HG02588 (cell line): ENCODE measurements around the gene BABAM2.

ENCODE experiments used
- ATAC-seq: cut with Tn5 transposase; IDR thresholded peaks from one replicate; pipeline ENCODE4 v1.9.1; 2021; ENCODE audit warnings: mild to moderate bottlenecking, moderate library complexity; ENCODE audit not compliant: unreplicated experiment

The BABAM2 gene

GRCh38 chr2:28296904-28297303 is 406.4 kb downstream of the BABAM2 start:
- no peak for ATAC-seq

DNA sequence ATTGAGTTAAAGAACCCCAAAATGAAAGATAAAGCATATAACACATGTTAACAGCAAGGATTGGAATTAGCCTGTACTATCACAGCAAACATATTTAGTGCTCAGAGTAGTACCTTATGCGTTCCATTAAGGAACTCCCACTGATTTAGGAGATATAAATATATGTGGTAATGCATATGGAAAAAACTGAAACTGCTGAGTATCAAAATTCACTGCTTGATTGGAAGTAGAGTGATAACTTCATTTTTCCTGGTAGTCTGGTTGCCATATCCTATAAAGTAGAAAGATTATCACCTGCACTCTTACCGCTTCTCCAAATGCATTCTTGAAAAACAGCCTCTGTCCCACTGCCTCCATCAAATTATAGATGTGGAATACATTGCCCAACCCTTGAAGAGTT is 407.0 kb downstream of the BABAM2 start:
- ATAC-seq, result no peak

DNA sequence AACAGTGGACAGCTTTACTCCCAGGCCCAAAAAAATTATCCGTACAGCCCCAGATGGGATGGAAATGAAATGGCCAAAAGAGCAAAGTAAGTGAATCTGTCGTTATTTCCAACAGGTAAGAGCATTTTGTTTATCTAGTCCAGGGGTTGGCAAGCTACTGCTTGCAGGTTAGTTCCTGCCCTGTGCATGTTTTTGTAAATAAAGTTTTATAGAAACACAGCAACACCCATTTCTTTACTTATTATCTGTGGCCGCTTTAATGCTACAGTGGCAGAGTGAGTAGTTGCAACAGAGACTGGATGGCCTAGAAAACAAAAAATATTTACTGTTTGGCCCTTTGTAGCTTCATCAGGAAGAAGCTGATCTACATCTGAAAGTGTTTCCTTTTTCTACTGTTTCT is 407.9 kb downstream of the BABAM2 start:
- no peak for ATAC-seq

DNA sequence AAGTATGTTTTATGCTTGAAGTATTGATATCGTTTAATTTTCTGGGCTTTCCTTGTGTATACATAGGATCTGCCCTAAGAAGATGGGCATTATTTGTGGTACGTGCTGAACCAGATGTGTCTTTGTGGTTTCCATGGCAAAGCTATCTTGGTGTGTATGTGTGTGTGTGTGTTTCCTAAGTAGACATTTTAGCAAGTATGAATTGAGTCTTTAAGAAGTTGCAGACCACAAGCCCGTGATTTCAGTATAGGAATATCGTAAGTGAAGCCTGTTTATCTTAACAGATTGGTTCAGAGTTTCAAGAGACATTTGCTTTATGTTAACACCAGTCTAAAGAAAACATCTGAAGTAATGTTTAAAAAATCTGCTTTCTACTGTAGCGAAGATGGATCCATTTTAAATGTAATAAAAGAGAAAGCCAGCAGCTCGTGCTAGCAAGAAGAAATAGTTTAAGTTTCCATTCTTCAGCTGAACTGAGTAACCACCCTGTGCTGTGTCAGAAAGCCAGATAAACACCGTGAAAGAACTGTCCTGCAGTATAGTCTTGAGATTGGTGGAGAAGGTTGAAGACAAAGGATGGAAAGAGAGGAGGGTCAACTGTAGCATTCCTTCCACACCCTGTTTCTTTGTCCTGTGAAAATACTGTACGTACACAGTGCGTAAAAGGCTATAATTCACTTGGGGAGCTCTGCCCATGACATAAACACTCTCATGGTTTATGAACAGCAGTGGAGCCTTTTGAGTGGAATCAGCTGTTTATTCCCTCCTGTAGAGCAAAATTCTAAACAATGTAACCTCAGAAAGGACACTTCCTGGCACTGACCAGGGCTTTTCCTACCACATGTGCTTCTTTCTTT is 410.2 kb downstream of the BABAM2 start:
- no peak for ATAC-seq

GRCh38 chr2:28305202-28305601 is 414.7 kb downstream of the BABAM2 start:
- ATAC-seq, result no peak

- no peak for ATAC-seq
Measured at GRCh38 chr2:28310107-28310506, 419.6 kb downstream of the BABAM2 start.

DNA sequence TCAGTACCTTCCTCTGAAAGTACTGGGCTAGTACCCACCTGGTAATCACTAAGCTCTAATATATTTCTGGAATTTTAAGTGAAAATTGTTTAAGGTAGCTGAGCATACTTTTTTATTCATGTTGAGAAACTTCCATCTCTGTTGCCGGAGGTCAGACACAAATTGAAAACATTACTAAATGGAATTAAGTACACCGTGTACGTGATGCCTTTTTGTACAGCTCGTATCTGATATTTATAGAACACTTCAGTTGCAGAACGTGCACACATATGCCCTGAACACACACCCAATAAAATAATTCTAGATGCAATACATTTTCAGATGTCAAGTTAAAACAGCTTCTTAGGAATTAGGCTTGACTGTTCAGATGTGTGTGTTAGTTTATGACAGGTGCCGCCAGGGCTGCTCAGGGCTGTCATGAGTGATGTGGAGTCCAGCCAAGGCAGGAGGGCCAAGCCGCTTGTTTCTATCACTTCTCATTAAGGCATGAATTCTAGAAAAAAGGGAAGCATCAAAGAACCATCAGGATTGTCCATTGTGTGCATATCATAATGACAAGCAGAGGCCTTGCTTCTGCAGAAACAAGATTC is 421.2 kb downstream of the BABAM2 start:
- ATAC-seq, result no peak

GRCh38 chr2:28312307-28313219 is 422.0 kb downstream of the BABAM2 start:
- ATAC-seq, result no peak

GRCh38 chr2:28313220-28313784 is 422.8 kb downstream of the BABAM2 start:
- no peak for ATAC-seq

GRCh38 chr2:28314968-28315367 is 424.4 kb downstream of the BABAM2 start:
- no peak for ATAC-seq

GRCh38 chr2:28316546-28317335 is 426.2 kb downstream of the BABAM2 start:
- ATAC-seq, result no peak

- no peak for ATAC-seq
Measured at GRCh38 chr2:28317390-28317789, 426.9 kb downstream of the BABAM2 start.

DNA sequence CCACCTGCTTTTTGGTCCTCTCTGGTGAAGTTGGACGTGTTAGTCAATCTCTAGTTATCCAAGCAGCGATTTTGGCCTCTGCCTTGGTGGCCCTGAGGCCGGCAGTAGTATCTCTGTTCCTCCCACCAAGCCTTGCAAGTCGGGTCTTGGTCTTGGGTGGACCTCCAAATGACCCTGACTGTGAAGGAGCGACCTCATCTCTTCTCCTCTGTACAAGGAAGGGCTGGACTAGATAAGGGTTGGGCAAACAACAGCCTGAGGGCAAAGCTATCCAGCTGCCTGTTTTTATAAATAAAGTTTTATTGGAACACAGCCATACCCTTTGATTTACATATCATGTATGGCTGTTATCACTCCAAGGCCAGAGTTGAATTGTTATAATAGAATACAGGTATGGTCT is 427.5 kb downstream of the BABAM2 start:
- ATAC-seq, result no peak

DNA sequence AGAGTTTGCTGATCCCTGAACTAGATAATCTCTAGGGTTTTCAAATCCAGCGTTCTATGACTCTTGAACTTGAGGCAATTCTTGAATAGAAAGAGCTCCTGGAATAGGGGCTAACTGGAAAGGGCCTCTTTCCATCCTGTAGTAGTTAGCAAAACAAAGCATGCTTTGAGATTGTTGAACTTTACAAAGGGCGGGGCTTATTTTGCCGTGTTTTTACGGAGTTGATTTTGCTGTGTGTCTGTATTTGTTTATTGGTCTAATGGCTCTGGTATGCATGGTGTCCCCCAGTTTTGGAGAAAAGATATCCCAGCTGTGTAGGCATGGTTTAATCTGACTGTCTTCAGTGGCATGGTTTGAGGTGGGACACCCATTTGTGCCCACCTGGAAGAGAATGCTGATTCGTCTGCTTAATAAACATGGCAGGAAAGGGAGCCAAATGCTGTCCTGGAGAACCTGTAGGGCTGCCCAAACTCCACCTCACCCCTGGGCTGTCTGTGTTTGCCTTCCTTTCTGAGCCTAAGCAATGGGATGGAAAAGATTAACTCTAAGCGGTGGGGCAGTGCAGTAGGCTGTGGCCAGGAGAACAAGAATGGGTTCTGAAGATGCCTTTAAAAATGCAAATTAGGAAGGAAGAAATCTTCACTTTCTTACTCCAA is 428.1 kb downstream of the BABAM2 start:
- ATAC-seq, result no peak

DNA sequence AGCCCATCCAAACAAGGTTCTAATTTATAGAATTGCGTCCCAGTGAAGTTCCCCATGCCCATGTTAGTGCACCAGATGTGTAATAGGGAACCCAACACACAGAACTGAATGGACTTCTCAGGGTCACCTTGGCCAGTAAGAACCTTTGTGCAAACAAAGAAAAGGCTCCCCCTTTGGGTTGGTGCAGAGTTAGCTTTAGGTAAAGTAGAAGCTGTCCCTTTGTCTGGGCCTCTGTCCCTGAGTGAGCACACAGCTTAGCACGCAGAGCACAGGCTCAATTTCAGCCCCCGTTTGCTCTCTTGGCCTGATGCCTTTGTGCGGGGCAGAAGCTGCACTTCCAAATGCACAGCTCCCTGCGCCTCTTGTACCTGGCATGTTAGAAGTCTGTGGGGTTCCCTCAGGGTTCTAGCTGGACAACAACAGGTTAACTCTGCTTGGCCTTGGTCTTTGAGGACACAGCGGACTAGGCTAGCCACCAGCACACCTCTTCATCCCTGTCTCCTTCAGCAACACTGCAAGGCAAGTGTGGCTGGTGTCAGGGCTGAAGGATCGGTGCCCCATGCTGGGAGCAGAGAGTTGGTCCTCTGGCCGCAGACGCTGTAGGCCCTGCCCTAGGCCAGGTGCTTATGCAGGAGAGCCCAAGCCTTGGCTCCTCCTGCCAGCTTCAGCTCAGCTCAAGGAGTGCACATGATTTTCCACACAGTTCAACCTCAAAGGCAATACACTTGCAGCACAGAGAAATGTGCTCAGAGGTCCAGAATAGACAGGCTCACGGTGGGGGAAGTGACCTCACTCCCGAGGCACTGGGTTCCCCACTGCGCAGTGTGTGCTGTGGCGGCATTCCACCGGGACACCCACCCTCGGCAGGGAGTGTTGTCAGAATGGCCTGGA is 428.8 kb downstream of the BABAM2 start:
- ATAC-seq, result no peak

- ATAC-seq, result no peak
Measured at GRCh38 chr2:28320009-28320365, 429.5 kb downstream of the BABAM2 start.

DNA sequence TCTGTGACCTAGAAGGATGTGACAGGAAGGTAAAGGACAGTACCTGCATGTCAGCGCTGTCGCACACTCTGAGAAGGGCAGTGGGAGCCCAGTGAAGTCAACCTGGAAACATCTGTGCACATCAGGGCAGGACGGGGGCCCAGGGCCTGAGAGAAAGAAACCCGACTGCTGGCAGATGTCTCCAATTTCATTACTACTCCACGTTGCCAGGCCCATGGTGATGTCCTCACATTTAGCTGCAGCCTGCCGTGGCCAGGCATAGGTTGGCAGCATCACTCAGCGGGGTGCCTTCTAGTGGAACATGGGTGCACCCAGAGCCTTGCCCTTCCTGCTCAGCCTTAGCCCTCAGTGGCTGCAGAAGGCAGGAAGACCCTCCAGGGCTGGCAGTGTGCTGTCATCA is 429.8 kb downstream of the BABAM2 start:
- ATAC-seq, result no peak

GRCh38 chr2:28321426-28321825 is 430.9 kb downstream of the BABAM2 start:
- ATAC-seq, result no peak

DNA sequence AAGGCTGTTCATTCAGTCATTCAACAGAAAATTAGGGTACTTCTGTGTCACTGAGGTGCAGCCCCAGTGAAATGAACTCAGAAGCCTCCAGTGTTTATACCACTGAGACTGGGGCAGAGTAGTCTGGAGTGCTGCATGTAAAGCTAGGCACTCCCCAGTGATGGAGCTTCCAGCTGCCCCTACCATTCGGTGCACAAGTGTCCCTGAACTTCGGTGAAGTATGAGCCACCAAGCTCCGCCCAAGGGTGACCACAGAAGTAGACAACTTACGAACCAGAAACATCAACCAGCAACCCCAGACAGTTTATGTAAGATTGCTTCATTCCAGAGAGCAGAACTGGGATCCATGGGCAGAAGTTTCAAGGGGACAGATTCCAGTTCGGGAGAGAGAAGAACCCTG is 431.5 kb downstream of the BABAM2 start:
- ATAC-seq, result no peak
